Activated CD4-positive, alpha-beta T cell treated with anti-CD3 and anti-CD28 coated beads for 24 hours (primary cell): Measurements from ENCODE around the gene TACSTD2.
A peak's percentile ranks its signal among the peaks of the same experiment; 100 is the strongest.
"Not testable (repeated sequence)": the region's sequence is repeated elsewhere in the genome, so short reads cannot be mapped to it uniquely, and the experiment has no call there.

Source experiments
- DNase-seq, 2 donors: peaks; one replicate each; pipeline ENCODE4 v3.0.0-alpha.2; 2020; ENCODE audit warnings: low read depth in 2 of 2

Gene TACSTD2

DNA sequence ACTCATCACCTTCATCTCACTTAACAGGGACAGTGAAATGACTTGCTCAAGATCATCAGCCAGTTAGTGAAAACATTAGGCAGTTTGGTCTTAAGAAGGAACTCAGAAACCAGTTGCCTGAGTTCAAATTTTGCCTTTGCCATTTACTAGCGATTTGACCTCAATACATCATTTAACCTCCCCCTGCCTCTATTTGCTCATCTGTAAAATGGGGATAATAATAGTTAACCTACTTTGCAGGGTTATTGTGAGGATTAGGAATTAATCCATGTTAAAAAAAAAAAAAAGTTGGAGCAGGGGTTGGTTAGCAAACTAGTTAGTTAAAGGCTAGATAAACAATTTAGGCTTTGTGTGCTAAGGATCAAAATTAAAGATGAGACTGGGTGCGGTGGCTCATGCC is 10.6 kb upstream of the TACSTD2 start:
- no peak for DNase-seq

GRCh38 chr1:58586271-58586670 is 9.2 kb upstream of the TACSTD2 start:
- DNase-seq, result no peak

- DNase-seq, result no peak
Measured at GRCh38 chr1:58585581-58586151, 8.6 kb upstream of the TACSTD2 start.

DNA sequence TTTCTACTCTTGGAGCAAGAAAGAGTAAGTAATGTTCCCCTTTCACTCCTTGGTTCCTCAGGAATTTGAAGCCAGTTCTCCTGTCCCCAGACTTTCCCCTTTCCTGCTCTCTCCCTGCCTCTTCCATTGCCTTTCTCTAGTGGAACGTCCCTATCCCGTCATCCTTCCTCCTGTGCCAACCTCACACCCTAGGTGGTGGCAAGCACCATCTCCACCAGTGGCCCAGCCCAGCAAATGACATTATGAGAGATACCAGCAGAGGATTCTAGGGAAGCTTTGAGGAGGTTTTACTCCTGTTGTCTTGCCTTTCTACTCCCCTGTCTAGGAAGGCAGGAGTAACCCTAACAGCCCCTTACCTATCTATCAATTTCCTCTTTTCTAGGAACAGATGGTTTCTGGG is 8.1 kb upstream of the TACSTD2 start:
- DNase-seq, result no peak

DNA sequence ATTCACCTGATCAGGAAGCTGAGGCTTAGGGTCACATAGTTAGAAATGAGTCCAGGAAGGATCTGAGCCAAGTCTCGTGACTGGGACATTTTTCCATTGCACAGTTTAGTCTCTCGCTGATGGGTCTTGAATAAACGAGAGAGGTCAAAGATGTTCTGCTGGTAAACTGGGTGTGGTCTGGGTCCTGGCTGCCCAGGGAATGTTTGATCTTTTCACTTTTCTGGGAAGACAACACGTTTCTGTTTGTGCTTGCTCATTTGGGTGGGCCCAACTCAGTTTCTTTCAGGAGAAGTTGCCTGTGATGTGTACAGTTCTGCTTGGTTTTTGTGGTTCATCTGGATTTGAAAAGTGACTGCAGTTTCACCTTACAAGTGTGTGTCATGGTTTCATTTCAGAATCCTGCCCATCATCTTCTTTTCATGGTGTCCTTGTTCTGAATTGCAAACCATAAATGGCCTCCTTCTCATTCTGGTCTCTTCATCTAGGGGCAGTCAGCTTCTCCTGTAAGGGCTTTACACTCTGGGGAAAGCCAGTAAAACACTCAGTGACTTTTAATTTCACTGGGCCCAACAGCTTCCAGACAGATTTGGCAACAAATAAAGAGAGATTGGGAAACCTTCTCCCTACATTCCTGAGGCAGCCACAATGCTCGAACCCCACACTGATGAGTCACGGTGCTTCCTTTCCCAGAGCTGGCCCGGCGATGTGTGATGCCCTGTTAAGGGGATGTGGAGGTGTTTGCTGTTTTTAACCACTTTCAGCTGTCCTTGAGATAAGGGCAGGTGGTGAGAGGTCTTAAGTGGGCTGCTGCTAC is 7.2 kb upstream of the TACSTD2 start:
- no peak for DNase-seq

- DNase-seq, result no peak
Measured at GRCh38 chr1:58583496-58583895, 6.4 kb upstream of the TACSTD2 start.

DNA sequence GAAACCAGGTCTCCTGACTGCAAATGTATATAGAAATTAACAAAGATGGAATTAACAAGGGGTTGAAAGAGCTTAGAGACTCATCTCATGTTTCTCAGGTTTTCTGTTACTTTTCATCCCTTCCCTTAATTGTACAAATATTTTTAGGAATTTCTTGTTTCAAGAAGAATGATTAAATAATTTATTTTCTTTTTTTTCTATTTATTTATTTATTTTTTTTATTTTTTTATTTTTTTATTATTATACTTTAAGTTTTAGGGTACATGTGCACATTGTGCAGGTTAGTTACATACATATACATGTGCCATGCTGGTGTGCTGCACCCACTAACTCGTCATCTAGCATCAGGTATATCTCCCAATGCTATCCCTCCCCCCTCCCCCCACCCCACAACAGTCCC is 5.1 kb upstream of the TACSTD2 start:
- not testable (repeated sequence) for DNase-seq

GRCh38 chr1:58581641-58582040 is 4.6 kb upstream of the TACSTD2 start:
- no peak for DNase-seq

- no peak for DNase-seq
Measured at GRCh38 chr1:58580186-58580585, 3.1 kb upstream of the TACSTD2 start.

GRCh38 chr1:58577654-58578030 is 590 bp upstream of the TACSTD2 start:
- DNase-seq, result no peak

GRCh38 chr1:58576325-58576726 is 726 bp downstream of the TACSTD2 start:
- DNase-seq, result peak in 1 of 2 donors; percentile 4

GRCh38 chr1:58575551-58576324 is 1.3 kb downstream of the TACSTD2 start:
- DNase-seq, result no peak

DNA sequence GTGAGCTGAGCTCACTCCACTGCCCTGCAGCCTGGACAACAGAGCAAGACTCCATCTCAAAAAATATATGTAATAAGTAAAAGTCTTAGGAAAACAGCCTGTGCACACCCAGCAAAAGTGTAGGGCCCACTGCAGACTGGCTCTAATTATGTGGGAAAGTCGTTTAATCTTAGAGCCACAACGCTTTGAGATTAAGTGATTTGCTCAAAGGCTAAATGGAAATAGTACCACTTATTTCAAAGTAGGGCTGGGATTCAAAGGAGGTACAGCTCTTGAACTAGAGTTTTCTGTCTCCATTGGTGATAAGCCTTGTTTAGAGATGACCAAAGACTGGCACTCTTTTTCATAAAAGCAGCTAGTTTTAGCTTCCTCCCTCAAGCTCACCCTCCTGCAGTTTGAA is 2.2 kb downstream of the TACSTD2 start:
- DNase-seq, result no peak

- DNase-seq, result peak in 1 of 2 donors; percentile 7
Measured at GRCh38 chr1:58573705-58574591, 3.1 kb downstream of the TACSTD2 start.

DNA sequence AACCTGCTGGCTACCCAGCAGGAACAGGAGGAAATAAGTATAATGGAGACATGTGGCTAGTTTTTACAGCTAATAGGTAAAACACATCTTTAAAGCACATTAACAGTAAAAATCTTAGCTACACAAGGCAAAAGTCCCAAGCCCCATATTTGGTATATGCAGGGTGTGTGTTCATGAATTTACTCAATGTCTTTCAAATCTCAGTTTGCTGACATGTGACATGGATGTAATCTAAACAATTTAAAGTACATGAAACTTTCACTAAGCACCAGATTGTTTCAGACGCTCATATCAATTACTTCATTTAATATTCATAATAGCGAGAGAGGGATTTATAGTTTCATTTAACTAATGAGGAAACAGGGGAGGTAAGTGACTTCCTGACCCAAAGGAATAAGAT is 3.9 kb downstream of the TACSTD2 start:
- DNase-seq, result no peak

- no peak for DNase-seq
Measured at GRCh38 chr1:58572690-58573089, 4.4 kb downstream of the TACSTD2 start.

- no peak for DNase-seq
Measured at GRCh38 chr1:58571616-58572015, 5.4 kb downstream of the TACSTD2 start.

DNA sequence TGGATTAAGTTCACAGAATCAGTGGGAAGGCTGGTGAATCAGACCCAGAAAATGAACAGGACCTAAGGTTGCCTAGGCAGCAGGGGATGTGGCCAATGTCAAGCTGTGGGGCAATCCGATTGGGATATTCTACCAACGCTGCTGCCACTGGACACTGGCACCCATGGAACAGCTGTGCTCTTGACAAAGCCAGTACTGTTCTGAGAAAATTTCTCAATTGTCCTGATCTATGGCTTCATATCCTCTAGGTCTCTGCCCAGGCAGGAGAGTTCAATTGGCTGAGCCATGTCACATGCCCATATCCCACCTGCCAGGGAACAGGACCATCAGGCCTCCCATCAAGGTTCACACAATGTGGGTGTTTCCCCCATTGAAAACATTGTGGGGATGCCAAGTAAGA is 6.2 kb downstream of the TACSTD2 start:
- no peak for DNase-seq

- no peak for DNase-seq
Measured at GRCh38 chr1:58570094-58570493, 7.0 kb downstream of the TACSTD2 start.

DNA sequence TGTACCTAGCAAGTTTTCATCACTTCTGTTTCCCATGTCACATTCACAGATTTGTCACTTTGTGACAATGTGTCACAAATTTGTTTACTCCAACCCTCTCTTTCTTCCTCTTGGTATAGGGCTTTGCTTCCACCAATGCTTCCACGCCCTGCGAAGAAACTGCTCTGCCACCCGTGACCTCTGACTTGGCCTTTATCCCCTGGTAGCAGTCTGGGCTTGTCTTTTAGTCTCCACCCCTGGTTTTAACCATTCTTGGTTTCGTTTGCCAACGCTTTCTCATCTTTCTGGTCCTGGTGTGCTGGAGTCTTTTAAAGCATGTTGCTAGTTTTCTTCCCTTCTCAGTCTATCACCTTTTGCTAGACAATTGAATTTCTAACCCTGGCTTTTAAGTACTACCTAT is 8.1 kb downstream of the TACSTD2 start:
- no peak for DNase-seq

GRCh38 chr1:58568271-58568860 is 8.7 kb downstream of the TACSTD2 start:
- no peak for DNase-seq
